Stimulated activated CD8-positive, alpha-beta memory T cell treated with anti-CD3 and anti-CD28 coated beads, Interleukin-15, amount 100 ng/mL, for 24 hours (primary cell): ENCODE data around the gene SELENOI.
"Not testable (repeated sequence)": the region's sequence is repeated elsewhere in the genome, so short reads cannot be mapped to it uniquely, and the experiment has no call there.

Experiments
- DNase-seq: peaks from one replicate; pipeline ENCODE4 v3.0.0-alpha.2; 2020; ENCODE audit warnings: low read depth

The SELENOI gene

DNA sequence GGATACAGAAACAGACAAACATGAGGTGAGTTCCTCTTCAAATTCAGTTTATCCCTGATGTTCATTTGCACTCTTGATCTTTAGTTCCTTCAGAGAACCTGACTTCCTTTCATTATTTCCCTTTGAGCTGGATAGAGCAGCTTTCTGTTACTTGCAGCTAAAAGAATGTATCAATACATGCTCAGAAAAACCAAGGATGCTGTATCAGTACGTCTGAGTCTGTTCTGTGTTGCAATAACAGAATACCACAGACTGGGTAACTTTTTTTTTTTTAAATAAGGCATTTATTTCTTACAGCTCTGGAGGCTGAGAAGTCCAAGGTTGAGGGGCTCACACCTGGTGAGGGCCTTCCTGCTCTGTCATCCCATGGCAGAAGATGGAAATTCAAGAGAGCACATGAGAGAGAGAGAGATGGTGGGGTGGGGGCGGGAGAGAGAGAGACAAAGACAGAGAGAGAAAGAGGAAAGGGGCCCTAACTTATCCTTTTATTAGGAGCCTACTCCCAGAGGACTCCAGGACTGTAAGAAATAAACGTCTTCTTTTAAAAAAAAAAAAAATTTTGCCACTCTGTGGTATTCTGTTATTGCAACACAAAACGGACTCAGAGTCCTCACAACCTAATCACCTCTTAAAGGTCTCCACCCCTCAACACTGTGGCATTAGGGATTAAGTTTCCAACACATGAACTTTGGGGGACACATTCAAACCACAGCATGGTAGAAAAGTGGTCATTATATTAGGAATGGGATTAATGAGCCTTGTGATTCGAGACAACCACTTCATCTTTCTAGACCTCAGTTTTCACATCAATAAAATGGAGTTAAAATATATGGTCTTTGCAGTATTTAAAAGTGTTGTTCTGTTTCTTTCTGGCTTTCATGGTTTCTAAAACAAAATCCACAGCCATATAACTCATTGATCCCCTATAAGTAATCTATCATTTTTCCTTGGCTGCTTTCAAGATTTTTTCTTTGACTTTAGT, 18.4 kb upstream of the SELENOI start:
- no peak for DNase-seq

DNA sequence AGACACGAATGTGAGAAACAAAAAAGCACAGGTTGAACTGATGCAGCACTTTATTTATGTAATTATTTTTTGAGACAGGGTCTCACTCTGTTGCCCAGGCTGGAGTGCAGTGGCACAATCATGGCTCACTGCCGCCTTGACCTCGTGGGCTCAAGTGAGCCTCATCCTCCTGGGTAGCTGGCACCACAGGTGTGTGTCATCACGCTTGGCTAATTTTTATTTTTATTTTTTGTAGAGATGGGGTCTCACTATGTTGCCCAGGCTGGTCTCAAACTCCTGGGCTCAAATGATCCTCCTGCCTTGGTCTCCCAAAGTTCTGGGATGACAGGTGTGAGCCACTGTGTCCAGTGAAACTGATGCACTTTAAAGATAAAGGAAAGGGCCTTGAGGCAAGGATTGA, 16.9 kb upstream of the SELENOI start:
- DNase-seq, result not testable (repeated sequence)

DNA sequence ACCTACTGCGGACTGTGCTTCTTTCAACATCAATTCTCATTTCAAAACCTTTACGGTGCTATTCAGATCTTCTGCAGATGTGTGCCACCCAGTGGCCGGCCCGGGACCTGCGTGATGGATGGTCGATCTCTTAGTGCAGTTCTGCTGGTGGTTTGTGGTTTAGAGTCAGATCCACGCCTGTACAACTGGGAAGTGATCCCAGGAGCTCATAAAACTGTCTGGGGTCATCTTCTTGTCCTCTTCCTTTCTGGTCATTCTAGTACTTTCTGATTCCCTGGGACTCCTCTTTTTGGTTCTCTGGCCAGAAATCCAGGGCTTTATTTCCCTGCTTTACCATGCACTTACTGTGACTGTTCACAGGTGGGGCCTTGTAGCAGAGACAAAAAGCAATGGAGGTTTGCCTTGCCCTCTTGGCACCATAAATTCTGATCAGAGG, 15.8 kb upstream of the SELENOI start:
- peak; percentile 63 for DNase-seq

DNA sequence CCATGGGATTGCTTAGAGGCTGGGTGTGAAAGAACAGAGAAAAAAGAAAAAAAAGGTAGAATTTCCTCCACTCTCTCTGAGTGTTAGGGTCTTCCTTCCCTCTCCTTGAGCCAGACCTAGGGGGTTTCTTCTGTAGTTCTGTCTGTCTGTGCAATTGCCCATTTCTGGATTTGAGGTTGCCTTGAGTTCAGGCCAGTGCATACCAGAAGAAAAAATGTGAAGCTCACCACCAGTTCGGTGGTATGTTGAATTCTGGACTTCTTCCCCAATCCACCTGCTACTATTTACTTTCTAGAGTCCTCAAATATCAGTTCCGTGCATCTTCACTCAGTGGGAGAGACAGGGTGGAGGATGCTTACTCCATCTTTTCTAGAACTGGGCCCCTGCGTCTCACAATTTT, 15.3 kb upstream of the SELENOI start:
- no peak for DNase-seq

DNA sequence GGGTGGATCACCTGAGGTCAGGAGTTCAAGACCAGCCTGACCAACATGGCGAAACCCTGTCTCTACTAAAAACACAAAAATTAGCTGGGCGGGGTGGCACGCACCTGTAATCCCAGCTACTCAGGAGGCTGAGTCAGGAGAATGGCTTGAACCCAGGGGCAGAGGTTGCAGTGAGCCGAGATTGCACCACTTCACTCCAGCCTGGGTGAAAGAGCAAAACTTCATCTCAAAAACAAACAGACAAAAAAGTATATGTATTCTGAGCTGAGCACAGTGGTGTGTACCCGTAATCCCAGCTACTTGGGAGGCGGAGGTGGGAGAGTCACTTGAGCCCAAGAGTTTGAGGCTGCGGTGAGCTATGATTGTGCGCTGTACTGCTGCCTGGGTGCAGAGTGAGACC, 14.6 kb upstream of the SELENOI start:
- not testable (repeated sequence) for DNase-seq

DNA sequence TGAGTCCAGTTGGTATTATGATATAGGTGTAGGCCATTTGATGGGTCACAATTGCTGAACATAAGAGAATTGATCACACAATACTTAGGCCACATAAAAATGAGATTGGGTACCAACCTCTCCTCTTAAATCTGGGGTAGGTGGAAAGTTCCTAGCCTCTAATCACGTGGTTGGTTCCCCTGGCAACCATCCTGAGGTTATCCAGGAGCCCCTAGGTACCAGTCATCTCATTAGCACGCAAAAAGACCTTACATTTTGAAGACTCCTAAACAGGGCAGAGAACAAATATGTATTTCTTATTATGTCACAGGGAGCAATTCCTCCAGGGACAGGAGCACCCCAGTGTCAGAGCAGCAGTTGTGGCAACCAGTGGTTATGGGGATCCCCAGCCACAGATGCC, 12.7 kb upstream of the SELENOI start:
- no peak for DNase-seq

DNA sequence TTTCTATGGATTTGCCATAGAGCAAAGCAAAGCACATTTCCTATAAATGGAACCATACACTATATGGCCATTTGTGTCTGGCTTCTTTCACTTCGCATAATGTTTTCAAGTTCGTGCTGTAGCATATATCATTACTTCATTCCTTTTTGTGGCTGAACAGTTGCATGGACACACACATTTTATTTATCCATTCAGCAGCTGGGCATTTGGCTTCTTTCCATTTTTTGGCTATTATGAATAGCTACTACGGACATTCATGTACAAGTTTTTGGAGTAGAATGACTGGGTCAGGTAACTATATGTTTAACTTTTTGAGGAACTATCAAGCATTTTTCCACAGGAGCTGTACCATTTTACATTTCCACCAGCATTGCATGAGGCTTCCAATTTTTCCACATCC, 10.7 kb upstream of the SELENOI start:
- DNase-seq, result no peak

DNA sequence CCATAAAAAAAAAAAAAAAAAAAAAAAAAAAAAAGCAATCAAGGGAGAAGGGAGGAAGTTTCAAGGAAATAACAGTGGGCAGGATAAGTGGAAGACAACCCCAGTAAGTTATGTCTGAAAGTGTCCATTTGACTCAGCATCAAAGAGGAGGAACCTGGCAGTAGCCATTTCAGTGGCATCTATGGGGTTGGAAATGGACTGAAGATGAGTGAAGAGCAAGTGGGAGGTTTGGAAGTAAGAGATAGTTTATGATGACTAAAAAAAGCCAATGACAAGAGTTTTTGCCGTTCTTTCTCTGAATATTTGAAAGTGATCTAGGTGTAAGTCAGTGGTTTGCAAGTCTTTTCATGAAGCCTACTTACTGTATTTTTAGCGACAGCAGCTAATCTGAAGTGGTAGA, 9.2 kb upstream of the SELENOI start:
- DNase-seq, result no peak

DNA sequence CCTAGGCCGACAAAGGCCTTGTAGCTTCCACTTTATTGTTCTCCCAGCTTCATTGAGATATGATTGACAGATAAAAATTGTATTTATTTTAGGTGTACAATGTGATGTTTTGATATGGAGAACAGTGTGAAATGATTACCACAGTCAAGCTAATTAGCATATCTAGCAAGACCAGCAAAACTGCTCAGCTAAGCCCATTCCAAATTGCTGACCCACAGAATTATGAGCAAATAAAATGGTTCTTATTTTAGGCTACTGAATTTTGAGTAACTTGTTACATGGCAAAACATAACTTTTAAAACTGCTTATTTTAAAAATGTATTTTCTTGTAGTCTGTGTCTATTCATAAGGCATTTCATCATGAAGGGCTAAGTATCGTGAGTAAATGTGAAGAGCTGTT, 8.6 kb upstream of the SELENOI start:
- DNase-seq, result no peak

DNA sequence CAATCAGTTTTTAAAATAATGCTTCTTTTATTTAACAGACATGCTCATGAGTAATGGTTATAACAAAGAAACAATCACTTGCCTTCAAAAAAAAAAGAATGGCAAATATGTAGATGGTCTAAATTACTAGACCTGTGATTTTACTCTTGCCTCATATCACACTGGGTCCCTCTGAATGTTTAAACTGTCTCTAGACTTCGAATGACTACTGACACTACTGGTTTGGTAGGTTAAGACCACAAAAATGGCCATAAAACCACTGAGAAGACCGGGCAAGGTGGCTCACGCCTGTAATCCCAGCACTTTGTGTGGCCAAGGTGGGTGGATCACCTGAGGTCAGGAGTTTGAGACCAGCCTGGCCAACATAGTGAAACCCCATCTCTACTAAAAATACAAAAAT, 5.1 kb upstream of the SELENOI start:
- no peak for DNase-seq

DNA sequence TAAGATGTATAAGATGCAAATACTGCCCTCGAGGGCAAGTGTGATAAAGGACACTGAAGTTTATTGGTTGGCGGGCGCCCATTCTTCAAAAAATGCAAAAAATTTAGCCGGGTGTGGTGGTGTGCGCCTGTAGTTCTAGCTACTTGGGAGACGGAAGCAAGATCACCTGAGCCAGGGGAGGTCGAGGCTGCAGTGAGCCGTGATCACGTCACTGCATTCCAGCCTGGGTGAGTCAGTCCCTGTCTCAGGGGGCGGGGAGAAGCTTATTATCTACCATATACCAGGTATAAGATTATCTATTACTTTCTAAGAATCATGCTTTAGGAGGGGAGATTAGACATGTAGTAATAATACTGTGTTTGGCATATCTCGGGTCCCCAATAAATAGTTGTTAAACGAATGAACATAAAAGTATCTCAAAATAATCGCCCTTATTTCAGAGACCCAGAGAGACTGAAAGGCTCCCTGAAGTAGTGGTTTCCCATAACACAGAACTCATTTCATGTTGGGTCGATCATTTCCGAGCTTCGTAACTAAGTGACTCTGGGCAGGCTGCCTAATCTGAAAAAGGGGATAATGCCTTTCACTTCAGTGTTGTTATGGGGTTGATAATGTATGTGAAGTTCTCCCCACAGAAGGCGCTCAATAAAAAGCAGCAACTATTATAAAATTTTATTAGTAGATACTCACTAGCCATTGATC, 1.2 kb upstream of the SELENOI start:
- no peak for DNase-seq

DNA sequence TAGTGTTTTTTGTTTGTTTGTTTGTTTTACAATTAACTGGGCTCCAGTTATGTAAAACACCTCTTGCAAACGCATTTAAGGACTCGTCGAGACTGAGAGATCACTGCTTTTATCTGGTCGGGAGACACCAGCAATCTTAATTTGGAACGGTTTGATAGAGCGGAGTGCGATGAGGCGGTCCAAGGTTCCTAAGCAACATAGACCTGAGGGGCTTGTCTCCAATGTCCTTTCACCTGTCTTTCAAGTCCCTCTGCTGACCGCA, 729 bp upstream of the SELENOI start:
- no peak for DNase-seq

DNA sequence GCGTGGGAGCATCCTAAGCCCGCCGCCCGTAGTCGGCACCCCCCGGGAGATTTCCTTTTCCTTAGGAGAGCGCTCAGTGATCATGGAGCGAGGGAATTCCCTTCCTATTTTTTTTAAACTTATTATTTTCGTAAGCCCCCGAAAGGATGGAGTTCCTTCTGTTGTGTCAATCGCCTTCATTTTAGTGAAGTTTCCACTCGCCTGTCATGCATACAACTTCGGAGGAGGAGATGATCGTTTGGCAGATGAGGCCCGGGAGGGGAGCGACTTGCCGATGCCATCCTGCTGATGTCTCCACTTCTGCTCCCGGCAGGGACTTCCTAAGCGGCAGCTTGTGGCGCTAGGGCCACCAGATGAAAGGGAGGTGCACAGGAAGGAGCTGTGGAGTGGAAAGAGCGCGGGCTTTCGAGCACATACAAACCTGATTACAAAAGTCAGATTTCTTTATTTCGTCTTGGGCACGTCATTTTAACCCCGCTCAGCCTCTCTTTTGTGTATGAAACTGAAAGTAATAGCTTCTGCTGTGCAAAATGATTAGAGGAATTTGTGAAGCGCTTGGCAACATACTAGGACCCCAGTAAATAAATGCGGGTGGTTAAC, 611 bp downstream of the SELENOI start, which contains the start of gene ADGRF3:
TSS of gene ADGRF3 (minus strand) at position 336 of the 600 bp plus-strand sequence. CDS start 555 bp downstream, outside the sequence.
- no peak for DNase-seq

DNA sequence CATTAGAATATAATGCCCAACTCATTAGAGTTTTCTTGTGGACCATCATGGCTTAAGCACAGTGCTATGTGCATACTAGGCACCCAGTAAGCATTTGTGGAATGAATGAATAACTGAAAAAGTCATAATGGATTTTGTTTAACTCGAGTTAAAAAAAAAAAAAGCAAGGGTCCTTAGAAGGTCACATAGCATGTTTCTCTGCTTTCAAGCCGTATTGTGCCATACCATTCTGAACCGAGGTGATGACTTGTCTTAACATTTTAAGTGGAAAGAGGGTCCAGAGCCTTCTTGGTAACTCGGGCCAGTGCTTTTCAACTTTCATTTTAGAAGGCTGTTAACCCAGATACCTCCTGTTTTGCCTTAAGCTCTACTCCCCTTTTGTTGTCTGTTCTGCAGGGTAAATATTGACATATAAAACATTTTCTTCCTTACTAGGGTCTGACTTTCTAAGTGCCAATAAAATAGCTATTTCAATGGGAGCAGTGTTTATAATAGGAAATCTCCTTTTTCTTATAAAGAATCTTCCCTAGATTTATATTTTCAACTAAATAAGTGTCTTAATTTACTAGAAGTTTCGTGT, 1.4 kb downstream of the SELENOI start:
- no peak for DNase-seq

DNA sequence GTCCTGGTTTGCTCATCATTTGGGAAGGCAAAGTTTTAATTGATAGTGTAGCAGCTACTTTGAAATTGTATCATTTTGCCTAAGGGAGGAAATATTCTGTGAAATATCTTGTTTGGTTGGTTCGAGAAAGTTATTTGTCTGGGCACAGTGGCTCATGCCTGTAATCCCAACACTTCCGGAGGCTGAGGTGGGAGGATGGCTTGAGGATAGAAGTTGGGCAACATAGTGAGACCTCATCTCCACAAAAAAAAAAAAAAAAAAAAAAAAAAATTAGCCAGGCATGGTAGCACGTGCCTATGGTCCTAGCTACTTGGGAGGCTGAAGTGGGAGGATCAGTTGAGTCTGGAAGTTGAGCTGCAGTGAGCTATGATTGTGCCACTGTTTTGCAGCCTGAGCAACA, 3.7 kb downstream of the SELENOI start:
- DNase-seq, result no peak

DNA sequence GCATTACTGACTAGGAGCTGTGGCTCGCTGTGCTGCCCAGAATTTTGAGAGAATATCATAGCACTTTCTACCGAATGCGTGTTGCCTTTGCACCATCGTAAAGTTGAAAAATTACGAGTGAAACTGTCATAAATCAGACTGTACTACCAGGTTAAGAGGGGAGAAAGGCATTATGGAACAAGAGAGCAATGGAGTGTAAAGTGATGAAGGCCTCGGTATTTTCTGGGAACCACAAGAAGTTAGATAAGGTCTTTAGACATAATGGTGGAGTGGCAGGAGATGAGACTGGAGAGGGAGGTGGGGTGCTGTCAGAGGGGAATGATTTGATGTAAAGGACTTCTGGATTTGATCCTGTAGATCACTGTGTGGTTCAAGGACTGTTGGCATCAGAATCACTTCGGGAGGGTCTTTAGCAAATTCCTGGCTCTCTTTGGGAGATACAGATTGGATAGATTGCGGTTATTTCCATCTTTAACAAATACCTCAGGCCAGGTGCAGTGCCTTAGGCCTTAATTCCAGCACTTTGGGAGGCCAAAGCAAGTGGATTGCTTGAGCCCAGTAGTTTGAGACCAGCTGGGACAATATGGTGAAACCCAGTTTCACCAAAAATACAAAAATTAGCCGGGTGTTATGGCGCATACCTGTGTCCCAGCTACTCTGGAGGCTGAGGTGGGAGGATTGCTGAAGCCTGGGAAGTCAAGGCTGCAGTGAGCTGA, 5.6 kb downstream of the SELENOI start:
- DNase-seq, result no peak

DNA sequence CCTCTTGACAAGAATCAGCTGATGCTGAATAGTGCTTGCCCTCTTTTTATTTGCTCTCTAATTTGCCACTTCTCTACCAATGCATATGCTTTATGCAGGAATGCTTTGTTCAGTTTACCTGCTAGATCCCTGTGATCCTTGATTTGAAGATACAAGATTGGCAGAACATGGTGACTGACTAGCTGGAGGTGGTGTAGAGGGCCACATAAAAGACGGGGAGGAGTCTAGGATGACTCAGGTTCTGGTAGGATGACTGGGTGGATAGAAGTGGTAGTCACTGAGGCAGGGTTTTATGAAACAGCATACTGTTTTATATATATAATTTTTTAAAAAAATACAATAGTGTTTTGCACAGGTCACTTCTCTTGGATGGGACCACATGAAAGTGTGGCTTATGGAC, 6.9 kb downstream of the SELENOI start:
- no peak for DNase-seq

DNA sequence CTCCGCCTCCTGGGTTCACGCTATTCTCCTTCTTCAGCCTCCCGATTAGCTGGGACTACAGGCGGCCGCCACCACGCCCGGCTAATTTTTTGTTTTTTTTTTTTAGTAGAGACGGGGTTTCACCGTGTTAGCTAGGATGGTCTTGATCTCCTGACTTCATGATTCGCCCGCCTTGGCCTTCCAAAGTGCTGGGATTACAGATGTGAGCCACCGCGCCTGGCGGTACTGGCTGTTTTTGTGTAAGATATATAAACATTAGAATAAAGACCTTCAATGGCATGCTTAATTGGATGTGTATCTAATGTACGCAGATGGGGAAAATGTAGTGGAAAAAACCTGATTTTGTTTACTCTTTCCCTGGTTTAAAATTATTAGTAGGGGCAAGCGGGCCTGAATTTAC, 8.5 kb downstream of the SELENOI start:
- not testable (repeated sequence) for DNase-seq

DNA sequence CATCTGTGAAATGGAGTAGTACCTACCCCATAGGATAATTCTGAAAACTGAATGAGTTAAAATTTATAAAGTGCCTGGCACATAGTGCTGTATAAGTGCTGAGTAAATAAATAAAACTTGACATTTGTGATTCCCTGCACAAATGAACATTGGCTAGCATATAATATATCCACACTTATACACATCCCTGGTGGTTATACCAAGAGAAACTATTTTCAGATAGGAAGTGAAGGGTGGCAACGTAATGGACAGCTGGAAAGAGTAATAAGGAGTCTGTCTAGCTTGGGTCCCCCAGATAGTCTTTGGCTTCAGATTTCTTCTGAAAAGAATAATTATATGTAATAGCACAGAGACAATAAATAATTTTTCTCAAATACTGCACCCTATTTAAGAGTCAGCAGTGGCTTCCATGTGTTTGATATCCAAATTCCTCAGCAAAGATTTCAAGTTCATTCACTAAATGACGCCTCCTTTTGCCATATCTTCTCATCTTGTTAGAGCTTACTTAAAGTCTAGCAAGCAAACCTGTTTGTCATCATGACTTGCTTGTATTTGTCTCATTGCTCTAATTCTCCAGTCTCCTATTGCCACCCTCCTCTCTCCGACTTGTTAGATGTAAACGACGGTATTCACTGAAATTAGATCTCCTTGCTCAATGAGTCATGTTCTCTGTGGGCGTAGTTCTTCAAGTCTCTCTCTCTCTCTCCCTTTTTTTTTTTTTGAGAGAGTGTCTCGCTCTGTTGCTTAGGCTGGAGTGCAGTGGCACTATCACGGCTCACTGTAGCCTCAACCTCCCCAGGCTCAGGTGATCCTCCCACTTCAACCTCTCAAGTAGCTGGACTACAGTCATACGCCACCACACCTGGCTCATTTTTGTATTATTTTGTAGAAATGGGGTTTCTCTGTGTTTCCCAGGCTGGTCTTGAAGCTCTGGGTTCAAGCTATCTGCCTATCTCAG, 9.4 kb downstream of the SELENOI start:
- no peak for DNase-seq

DNA sequence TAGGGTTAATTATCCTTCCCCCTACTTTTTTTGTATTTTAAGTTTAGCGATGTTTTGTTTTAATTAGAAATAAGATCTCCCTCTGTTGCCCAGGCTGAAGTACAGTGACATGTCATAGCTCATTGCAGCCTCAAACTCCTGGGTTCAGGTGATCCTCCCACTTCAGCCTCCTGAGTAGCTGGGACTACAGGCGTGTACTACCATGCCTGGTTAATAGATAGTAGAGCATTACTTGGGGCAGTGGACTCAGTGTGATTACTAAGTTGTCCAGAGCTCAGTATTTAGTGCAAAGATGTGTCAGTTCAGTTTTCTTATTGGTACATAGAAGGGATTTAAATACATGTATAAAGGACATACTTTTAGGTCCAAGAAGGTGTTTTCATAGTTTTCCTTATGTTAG, 10.2 kb downstream of the SELENOI start:
- no peak for DNase-seq

DNA sequence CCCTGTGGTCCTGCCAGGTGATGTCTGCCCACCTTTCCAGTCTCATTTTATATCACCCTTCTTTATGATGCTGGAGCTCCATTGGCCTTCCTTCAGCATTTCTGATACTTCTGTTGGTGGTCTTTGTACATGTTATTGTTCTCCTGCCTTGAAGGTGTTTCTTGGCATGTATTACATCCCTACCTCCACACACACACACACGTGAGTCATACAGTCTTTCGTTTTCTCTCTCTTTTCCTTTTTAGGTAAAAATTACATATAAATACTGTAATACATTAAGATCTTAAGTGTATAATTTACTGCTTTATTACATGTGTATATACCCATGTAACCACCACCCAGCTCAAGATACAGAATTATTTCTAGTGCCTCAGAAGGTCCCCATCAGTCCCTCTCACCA, 10.8 kb downstream of the SELENOI start:
- no peak for DNase-seq
